Activated naive CD4-positive, alpha-beta T cell treated with anti-CD3 and anti-CD28 coated beads, Interleukin-2, amount 50 U/mL, for 72 hours (primary cell): ENCODE results near the gene RCOR3. TPM values are rescaled to one million over a fixed set of nuclear protein-coding genes. Genes with fewer than 3 reads are reported as not detected.
"Not testable (repeated sequence)": the region's sequence is repeated elsewhere in the genome, so short reads cannot be mapped to it uniquely, and the experiment has no call there.

Experiments
- ATAC-seq, 2 donors: fragments of 150-1000 bp; cut with Tn5 transposase; 2 replicates each; pipeline ENCODE4 v1.10.0; 2021; ENCODE audit warnings: mild to moderate bottlenecking in 2 of 2, moderate library complexity in 2 of 2
- DNase-seq, 2 donors: peaks; one replicate each; pipeline ENCODE4 v3.0.0; 2021 to 2022; ENCODE audit warnings: low spot score in 2 of 2
- H3K27ac Mint-ChIP-seq, 2 donors: one replicate each; pipeline ENCODE4 v1.8.0; 2022; ENCODE audit warnings: mild to moderate bottlenecking in 2 of 2, mixed read lengths in 2 of 2
- H3K36me3 Mint-ChIP-seq, 2 donors: one replicate each; pipeline ENCODE4 v1.8.0; 2022; ENCODE audit warnings: mixed read lengths in 2 of 2
- H3K9me3 Mint-ChIP-seq, 2 donors: one replicate each; pipeline ENCODE4 v1.8.0; 2022; ENCODE audit warnings: mixed read lengths in 2 of 2
- total RNA-seq, 2 donors: library from RNA; stranded (reverse); gene quantifications; one replicate each; pipeline ENCODE4 v1.2.3, GENCODE V29; 2022

The RCOR3 gene
- total RNA-seq, 2 donors from 2014 or later, result 42.9 to 62.1 TPM

DNA sequence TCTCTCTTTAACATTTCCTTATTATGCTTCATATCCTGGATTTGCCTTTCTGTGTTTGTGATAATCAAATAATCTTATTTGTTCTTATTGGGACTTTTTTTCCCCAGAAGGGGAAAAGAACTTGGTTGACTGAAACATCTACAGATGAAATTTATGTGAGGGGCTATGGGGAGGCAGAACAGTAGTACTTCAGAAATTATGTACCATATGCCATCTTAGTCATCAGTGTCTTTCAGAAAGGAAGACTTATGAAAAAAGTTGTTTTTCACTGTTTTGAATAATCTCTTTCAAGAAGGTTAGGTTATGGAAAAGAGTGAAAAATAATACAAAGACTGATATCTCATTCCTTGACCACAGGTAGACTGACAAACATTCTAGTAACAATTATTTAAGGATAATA is 37.2 kb downstream of the RCOR3 start:
- Mint-ChIP-seq H3K36me3 (peaks cover 7 to 30% of the 10 kb centered on the region in 2 donors), H3K9me3 (no peaks in the 10 kb centered on the region), H3K27ac (no peak overlapping the region)
- no peak for DNase-seq
- peak; percentile 39 to 90 for ATAC-seq

DNA sequence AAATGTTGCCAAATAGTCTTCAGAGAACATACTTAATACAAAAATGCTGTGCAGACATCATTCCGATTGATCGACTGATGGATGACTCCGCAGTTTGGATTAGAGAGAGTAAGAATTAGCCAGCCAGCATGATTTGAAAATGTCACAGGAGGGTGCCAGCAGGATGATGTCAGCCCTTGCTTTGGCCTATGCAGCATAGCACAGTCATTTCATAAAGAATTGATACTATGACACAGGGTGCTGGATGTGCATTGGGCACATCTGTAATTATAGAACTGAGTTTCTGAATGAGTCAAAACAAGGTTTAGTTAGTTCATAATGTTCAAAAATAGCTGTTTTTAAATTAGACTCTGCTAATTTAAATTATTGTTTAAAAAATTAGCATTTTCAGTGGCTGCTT is 45.9 kb downstream of the RCOR3 start:
- ATAC-seq (peak; percentile 100), DNase-seq (peak in 1 of 2 donors; percentile 37)
- peak overlapping the region in 1 of 2 donors; percentile 23 for H3K27ac Mint-ChIP-seq

DNA sequence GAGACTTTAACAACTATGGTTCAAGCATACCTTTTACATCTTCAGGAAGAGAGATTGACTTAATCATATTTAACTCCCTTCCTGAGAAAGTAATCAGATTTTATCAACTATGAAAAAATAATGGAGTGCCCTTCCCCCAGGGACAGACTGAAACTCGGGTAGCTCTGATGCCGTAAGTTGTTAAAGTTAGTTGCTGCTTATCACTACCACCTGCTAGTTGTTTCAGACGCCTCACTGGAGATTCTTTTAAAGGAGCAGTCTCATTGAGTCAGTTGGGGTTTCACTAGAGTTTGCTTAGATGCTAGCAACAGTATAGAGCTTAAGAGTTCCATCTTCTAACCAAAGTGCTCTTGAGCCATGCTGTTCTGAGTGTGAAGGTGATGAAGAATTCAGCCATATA is 50.5 kb downstream of the RCOR3 start:
- ATAC-seq, result no peak

More for the DNA sequence above, 45.9 kb downstream of the RCOR3 start:
- H3K36me3 Mint-ChIP-seq, result peaks cover 0 to 14% of the 10 kb centered on the region in 2 donors
- H3K9me3 Mint-ChIP-seq, result no peaks in the 10 kb centered on the region

DNA sequence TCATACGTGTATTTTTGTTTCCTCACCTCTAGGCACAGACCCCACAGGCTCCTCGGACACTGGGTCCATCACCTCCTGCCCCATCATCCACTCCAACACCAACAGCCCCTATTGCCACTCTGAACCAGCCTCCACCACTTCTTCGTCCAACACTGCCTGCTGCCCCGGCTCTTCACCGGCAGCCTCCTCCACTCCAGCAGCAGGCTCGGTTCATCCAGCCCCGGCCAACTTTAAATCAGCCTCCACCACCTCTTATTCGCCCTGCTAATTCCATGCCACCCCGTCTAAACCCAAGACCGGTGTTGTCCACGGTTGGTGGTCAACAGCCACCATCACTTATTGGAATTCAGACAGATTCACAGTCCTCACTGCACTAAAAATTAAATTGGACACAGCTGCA is 54.2 kb downstream of the RCOR3 start:
- peaks cover 4 to 13% of the 10 kb centered on the region in 2 donors for H3K36me3 Mint-ChIP-seq
- DNase-seq (no peak), ATAC-seq (no peak)
- peak overlapping the region in 1 of 2 donors; percentile 4 for H3K27ac Mint-ChIP-seq
- no peaks in the 10 kb centered on the region for H3K9me3 Mint-ChIP-seq

More for the DNA sequence above, 50.5 kb downstream of the RCOR3 start:
- DNase-seq, result no peak
- Mint-ChIP-seq H3K36me3 (peaks cover 4 to 16% of the 10 kb centered on the region in 2 donors), H3K9me3 (no peaks in the 10 kb centered on the region), H3K27ac (no peak overlapping the region)

DNA sequence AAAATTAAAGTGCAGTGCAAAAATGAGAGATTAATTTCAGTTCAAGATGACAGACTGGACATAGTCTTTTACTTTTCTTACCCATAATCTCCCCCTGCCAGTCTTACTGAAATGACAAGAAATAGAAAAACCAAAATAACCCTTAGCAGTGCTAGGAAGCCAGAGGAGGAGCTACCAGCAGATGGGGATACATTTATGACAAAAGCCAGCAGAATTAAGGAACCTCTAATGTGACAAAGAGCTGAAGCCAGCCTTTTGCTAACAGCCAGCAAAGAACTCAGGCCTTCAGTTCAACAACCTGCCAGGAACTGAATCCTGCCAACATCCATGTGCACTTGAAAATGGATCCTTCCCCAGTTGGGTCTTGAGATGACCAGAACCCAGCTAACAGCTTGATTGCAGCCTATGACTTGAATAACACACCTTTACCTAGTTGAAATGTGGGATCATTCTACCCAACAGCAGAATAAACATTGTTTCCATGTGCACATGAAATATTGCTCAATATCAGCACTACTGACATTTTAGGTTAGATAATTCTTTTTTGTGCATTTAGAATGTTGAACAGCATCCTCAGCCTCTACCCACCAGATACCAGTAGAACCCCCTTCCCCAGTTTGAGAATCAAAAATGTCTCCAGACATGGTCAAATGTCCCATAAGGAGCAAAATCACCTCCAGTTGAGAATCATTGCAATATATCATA is 59.6 kb downstream of the RCOR3 start:
- peaks cover under 1% of the 10 kb centered on the region in 2 donors for H3K36me3 Mint-ChIP-seq

DNA sequence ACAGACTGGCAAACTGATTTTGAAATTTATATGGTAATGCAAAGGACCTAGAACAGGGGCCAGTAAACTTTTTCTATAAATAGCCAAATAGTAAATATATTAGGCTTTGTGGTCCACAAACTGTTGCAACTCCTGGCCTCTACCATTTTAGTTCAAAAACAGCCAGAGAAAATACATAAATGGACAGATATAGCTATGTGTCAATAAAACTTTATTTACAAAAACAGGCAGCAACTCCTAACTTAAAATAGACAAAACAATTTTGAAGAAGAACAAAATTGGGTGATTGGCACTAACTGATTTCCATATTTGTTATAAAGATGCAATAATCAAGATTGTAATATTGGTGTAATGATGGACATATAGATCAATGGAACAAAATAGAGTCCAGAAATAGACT is 60.7 kb downstream of the RCOR3 start:
- ATAC-seq, result no peak
- Mint-ChIP-seq H3K27ac (no peak overlapping the region), H3K36me3 (no peaks in the 10 kb centered on the region), H3K9me3 (no peaks in the 10 kb centered on the region)
- no peak for DNase-seq

More for the DNA sequence above, 59.6 kb downstream of the RCOR3 start:
- DNase-seq (no peak), ATAC-seq (no peak)
- H3K27ac Mint-ChIP-seq, result no peak overlapping the region
- no peaks in the 10 kb centered on the region for H3K9me3 Mint-ChIP-seq

DNA sequence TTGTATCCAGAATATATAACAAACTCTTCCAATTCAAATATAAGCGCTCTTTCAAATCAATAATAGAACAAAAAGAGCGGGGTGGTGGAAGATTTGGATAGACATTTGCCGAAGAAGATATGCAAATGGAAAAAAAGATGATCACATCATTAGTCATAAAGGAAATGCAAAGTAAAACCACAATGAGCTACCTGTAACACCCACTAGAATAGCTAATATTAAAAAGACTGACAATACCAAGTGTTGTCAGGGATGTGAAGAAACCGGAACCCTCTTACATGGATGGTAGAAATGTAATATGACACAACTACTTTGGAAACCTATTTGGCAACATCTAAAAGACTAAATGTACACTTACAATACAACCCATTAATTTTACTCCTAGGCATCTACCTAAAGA is 61.8 kb downstream of the RCOR3 start:
- Mint-ChIP-seq H3K27ac (no peak overlapping the region), H3K36me3 (peaks cover 0 to 1% of the 10 kb centered on the region in 2 donors), H3K9me3 (no peaks in the 10 kb centered on the region)
- DNase-seq (no peak), ATAC-seq (peak; percentile 19 to 25)

DNA sequence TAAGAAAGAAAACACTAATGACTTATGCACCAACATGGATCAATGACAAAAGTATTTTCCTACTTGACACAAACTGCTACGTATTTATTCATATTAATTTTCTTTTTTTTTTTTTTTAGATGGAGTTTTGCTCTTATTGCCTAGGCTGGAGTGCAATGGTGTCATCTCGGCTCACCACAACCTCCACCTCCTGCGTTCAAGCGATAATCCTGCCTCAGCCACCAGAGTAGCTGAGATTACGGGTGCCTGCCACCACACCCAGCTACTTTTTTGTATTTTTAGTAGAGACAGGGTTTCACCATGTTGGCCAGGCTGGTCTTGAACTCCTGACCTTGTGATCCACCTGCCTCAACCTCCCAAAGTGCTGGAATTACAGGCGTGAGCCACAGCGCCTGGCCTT is 62.5 kb downstream of the RCOR3 start:
- not testable (repeated sequence) for DNase-seq, H3K9me3 Mint-ChIP-seq, H3K36me3 Mint-ChIP-seq, H3K27ac Mint-ChIP-seq, ATAC-seq

DNA sequence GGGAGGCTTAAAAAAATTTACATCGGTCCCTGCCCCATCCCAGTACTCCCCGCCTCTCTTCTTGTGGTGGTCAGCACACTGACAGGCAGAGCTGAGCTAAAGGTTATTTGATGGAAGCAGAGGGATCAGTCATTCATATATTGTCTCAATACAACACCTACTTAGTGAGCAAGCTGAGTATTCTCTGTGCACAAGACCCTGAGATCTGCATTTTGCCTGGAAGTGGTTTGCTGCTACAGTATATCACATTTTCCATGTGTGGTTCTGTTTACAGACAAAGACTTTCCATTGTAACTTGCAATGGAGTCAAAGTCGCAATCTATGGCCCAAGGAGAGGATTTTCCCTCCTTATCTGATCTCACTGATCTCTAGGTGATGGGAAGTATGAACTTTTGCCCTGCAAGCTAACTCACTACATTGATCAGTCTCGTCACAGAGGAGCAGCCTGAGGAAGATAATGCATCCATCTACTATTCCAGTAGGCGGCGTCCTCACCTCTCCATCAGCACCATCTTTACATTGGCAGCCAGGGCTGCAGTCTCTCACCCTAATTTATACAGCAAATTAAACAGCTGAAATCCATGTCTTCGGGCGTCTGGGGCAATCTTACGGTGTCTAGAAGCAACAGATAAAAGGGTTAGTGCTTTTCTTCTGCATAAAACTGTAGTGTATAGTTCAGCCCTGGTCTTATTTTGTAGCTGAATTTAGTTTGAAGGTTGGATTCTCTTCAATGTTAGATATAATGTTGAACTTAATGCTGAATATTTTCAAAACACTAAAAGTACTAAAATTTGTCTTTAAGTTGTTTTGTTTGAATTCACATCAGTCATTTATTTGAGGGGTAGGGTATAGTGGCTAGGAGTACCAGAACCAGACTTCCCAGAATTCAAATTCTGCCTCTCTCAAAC is 64.2 kb downstream of the RCOR3 start:
- DNase-seq (peak in 1 of 2 donors; percentile 60), ATAC-seq (peak; percentile 65 to 77)
- peaks cover 14 to 19% of the 10 kb centered on the region in 2 donors for H3K36me3 Mint-ChIP-seq
- no peak overlapping the region for H3K27ac Mint-ChIP-seq
- no peaks in the 10 kb centered on the region for H3K9me3 Mint-ChIP-seq

DNA sequence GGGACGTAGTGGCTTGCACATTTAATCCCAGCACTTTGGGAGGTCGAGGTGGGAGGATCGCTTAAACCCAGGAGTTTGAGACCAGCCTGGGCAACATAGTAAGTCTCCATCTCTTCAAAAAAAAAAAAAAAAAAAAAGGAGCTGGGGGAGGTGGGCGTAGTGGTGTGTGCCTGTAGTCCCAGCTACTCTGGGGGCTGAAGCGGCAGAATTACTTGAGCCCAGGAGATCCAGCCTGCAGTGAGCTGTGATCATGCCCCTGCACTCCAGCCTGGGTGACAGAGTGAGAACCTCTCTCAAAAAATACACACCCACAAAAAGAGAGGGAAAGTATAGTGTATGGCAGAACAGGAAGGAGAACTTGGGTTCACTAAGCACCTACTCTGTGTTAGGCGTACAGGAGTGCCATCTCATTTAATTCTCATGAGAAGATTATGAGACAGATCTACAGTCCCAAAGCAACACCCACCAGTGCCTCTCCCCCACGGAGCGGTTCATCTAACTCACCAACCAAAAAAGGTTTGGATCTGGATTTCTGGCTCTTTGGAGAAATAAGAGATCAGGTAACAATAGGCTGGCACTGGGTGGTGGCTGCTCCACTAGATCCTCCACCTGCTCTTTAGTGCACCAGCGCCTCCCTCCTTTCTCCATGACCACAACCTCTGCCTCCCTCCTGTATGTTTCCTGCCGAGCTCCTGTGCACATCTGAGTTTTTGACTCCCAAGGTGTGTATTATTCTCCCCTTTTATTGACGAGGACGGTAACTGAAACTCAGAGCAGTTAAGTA is 66.0 kb downstream of the RCOR3 start:
- H3K9me3 Mint-ChIP-seq, result no peaks in the 10 kb centered on the region
- DNase-seq, result no peak
- no peak for ATAC-seq
- H3K27ac Mint-ChIP-seq, result peak overlapping the region; percentile 92 to 94
- peaks cover 14 to 25% of the 10 kb centered on the region in 2 donors for H3K36me3 Mint-ChIP-seq

DNA sequence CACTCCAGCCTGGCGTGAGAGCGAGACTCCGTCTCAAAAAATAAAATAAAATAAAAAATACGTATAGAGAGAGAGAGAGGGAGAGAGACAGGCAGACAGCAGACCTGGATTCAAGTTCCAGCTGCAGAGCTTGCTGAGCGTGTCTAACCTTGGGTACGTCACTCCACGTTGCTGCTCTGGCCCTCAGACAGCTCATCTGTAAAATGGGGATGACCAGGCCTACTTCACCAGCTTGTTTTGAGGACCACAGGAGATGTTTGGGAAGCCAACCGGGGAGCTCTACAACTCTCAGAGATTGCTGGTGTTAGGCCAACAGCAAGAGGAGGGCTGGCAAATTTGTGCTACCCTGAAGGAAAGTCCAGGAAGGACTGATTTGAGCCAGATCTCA is 67.0 kb downstream of the RCOR3 start:
- H3K36me3 Mint-ChIP-seq, result peaks cover 14 to 35% of the 10 kb centered on the region in 2 donors
- no peak for DNase-seq
- H3K9me3 Mint-ChIP-seq, result no peaks in the 10 kb centered on the region
- peak overlapping the region; percentile 92 to 94 for H3K27ac Mint-ChIP-seq
- ATAC-seq, result no peak

DNA sequence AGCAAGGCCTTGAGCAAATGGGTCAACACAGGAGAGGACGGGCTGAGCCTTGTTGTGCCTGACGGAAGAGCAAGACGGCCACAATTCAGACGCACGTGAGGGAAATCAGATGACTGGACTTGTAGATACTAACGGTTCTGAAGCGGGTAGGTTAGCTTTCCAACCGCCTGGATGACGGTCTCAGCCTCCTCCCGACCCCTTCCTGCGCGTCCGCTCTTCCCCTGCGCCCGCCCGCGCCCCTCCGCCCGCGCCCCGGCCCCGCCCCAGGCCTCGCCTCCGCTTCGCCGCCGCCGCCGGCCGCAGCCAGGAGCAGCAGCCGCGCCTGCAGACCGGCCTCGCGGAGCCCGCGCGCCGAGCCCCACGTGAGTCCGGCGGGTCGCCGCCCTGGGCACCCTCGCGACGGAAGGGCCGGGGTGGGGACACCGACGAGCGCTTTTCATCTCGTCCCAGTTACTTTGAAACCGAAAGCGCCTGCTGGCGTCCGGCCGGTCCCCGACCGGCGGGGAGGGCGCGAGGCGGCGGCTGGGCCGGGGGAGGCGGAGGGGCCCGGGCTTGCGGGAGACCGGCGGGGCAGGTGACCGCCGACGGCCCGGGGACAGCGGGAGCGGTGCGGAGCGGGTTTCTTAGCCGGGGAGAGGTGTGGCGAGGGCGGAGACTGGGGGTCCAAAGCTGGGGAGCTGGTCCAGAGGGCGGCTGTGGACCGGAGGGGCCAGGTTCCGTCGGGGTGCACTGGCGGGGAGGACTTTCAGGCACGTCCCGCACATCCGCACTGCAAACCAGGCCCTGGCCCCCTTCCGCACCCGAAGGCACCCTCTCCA is 67.6 kb downstream of the RCOR3 start, which contains the start of gene TRAF5:
TSS of gene TRAF5 (plus strand) at position 306 of the 818 bp plus-strand sequence. CDS start 26,407 bp downstream, outside the sequence.
- DNase-seq (peak; percentile 40 to 76), ATAC-seq (peak; percentile 19 to 63)
- H3K9me3 Mint-ChIP-seq, result no peaks in the 10 kb centered on the region
- peak within 1 kb of the TSS; percentile 92 to 96 for H3K27ac Mint-ChIP-seq
- H3K36me3 Mint-ChIP-seq, result peaks cover 14 to 36% of the 10 kb centered on the region in 2 donors

DNA sequence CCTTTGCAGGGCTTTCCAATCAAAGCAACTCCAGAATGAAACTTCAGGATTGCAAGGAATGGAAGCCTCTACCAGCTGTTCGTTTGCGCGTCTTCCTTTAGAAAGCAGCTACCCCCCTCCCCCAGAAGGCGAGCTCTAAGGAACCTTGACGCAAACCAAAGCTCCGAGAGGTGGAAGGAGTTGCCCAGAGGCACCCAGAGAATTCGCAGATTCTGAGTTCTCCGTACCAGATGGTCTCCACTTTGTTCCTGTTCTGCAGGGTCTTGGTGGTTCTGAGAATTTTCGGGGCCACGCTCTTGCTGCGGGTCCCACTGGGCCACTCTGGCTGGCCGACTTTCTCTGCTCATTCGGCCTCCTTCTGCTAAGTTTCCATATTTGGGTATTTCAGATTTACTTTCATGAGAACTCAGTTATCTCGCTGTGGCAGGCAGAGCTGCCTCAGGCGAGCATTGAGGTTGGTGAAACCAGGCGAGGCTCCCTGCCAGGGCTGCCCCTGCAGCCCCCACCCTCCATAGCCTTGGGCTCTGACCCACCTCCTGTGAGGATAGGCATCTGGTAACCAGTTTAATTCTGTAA is 68.3 kb downstream of the RCOR3 start:
- H3K27ac Mint-ChIP-seq, result peak overlapping the region; percentile 92 to 96
- H3K9me3 Mint-ChIP-seq, result no peaks in the 10 kb centered on the region
- H3K36me3 Mint-ChIP-seq, result peaks cover 14 to 36% of the 10 kb centered on the region in 2 donors
- ATAC-seq, result peak; percentile 21 to 39
- DNase-seq, result peak in 1 of 2 donors; percentile 41

DNA sequence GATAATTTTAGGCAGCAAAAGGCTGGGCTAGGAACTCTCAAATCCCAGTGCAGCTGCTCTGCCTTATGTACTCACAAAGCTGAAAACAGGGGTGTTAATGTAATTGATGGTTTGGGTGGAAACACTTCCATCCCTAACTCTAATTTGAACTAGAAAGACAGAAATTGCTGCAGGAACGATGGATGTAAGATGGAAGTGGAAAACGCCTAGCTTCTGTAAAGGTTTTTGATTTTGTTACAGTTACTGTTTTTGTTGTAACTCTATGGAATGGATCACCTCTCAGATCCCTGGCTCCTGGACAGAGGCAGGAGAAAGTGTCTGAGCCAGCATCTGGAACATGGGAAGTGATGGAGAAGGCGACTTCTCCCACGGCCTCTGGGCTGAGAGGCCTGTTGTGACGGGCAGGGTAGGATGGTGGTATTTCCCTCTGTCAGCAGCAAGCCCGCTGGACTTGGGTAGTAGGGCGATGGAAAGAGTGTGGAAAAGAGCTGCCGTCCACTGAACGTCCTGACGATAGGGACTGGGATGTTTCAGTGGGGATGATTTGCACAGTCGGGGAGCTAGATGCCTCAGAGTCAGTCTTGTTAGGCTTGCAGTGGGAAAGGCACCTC is 69.0 kb downstream of the RCOR3 start:
- H3K27ac Mint-ChIP-seq, result peak overlapping the region; percentile 92 to 96
- H3K36me3 Mint-ChIP-seq, result peaks cover 14 to 36% of the 10 kb centered on the region in 2 donors
- no peaks in the 10 kb centered on the region for H3K9me3 Mint-ChIP-seq
- DNase-seq (no peak), ATAC-seq (no peak)

DNA sequence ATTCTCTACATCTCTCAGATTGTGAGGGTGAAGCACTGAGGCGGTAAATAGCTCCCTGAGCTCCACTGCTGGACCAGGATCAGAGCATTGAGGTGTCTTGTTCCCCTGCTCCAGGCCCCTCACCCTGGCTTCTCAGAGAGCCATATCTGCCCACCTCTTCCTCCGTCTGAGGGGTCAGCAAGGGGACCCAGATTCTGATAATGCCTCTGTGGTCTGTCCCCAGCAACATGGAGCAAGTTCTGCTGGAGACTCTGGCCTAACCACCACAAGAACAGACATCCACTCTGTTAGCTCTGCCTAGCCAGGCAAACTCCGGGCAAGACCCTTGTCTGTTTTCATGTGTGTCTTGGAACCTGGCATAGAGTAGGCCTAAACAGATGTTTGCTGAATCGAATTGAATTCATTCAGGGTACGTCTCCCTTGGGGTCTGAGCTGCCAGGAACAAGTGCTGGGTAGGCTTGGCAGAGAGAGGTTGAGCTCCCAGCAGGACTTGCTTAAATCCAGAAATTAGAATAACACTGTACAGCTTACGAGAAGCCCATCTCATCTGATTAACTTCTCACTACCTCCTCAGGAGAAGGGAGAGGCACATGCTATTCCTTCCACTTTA is 69.8 kb downstream of the RCOR3 start:
- peaks cover 14 to 36% of the 10 kb centered on the region in 2 donors for H3K36me3 Mint-ChIP-seq
- DNase-seq (no peak), ATAC-seq (no peak)
- peak overlapping the region; percentile 92 to 96 for H3K27ac Mint-ChIP-seq
- H3K9me3 Mint-ChIP-seq, result no peaks in the 10 kb centered on the region
